Activated CD4-positive, CD25-positive, alpha-beta regulatory T cell treated with anti-CD3 and anti-CD28 coated beads, Interleukin-2, amount 50 U/mL, for 16 hours (primary cell): ENCODE data around the gene TTC16.
"Not testable (repeated sequence)": the region's sequence is repeated elsewhere in the genome, so short reads cannot be mapped to it uniquely, and the experiment has no call there.

Experiments
- DNase-seq: peaks from one replicate; pipeline ENCODE4 v3.0.0-alpha.2; 2020; ENCODE audit warnings: low read depth, low spot score

The TTC16 gene

GRCh38 chr9:127768698-127769097 lies 52.8 kb downstream of the TTC16 start:
- no peak for DNase-seq

GRCh38 chr9:127769101-127769500 lies 53.2 kb downstream of the TTC16 start:
- DNase-seq: no peak

GRCh38 chr9:127769929-127770582 lies 54.2 kb downstream of the TTC16 start:
- no peak for DNase-seq

GRCh38 chr9:127770583-127770904 lies 54.7 kb downstream of the TTC16 start:
- DNase-seq: no peak

- DNase-seq: peak; percentile 82
Observed at GRCh38 chr9:127770905-127771569, 55.2 kb downstream of the TTC16 start.

- no peak for DNase-seq
Observed at GRCh38 chr9:127771570-127772189, 55.8 kb downstream of the TTC16 start.

GRCh38 chr9:127772603-127773002 lies 56.7 kb downstream of the TTC16 start:
- no peak for DNase-seq

GRCh38 chr9:127773272-127773671 lies 57.4 kb downstream of the TTC16 start:
- DNase-seq: no peak

- DNase-seq: no peak
Observed at GRCh38 chr9:127773981-127774380, 58.1 kb downstream of the TTC16 start.

- DNase-seq: no peak
Observed at GRCh38 chr9:127776195-127776923, 60.5 kb downstream of the TTC16 start.

- DNase-seq: no peak
Observed at GRCh38 chr9:127776924-127777289, 61.0 kb downstream of the TTC16 start.

- DNase-seq: no peak
Observed at GRCh38 chr9:127777368-127777980, 61.6 kb downstream of the TTC16 start.

- DNase-seq: no peak
Observed at GRCh38 chr9:127778280-127779135, 62.6 kb downstream of the TTC16 start, which contains the start of gene SH2D3C. Gene SH2D3C, minus strand, starts transcription at chr9:127778666. Its CDS starts 39 bp downstream, at chr9:127778627.

- peak; percentile 36 for DNase-seq
Observed at GRCh38 chr9:127779136-127779981, 63.5 kb downstream of the TTC16 start.

GRCh38 chr9:127780126-127780885 lies 64.4 kb downstream of the TTC16 start:
- no peak for DNase-seq

GRCh38 chr9:127780909-127781308 lies 65.0 kb downstream of the TTC16 start:
- DNase-seq: not testable (repeated sequence)
